Activated CD8-positive, alpha-beta memory T cell treated with anti-CD3 and anti-CD28 coated beads for 4 hours (primary cell): ENCODE data around the gene RYR3.

ENCODE experiments used
- DNase-seq, 2 donors: peaks; one replicate each; pipeline ENCODE4 v3.0.0-alpha.2; 2020; ENCODE audit warnings: low read depth in 2 of 2

Gene RYR3

DNA sequence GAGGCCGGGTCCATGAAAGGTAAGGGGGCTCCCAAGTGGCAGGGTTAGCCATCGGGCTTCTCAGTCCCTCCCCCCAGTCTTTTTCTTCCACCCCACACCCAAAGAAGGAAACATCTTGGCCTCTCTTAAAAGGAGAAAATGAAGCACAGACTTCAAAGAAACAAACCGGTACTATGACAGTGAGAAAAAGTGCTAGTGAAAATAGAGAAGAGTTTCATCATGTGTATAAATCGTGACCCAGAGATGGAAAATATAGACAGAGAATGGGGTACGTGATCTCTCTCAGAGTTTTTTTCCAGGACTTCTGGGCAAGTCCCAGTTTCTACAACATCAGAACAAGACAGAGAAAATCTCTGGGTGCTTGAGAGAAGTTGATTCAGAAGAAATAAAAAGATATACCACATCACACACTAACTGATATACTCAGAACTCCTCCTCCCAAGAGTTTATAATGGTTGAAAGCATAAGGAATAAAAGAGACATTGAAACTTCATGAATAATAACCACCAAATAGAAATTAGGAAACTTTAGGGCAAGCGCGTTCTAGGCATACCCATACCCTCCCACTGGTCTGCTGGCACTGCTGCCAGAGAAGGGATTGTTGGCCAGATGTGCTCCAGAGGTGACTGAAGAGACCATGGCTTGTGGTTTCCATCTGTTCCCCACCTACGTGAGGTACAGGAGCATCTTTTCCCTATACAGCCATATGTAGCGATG is 338.6 kb downstream of the RYR3 start:
- DNase-seq: no peak

DNA sequence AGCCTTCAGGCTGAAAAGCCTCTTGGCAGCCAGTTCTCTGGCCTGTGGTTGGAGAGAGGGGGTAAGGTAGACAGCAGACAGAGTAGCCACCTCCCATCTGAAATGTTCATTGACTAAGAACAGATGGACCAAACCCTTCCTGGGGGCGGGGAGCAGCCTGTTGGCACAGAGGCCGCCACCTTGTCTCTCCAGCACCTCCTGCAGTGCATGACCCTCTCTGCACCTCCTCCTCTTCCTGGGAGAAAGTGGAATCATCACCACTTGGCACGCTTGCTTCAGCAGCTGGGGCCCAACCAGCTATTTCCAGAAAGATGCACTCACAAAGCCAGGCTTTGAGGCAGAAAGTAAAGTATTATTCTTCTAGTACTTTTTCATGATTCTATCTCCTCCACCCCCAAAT is 344.1 kb downstream of the RYR3 start:
- DNase-seq: no peak

- no peak for DNase-seq
Measured at GRCh38 chr15:33655488-33655887, 344.7 kb downstream of the RYR3 start.

DNA sequence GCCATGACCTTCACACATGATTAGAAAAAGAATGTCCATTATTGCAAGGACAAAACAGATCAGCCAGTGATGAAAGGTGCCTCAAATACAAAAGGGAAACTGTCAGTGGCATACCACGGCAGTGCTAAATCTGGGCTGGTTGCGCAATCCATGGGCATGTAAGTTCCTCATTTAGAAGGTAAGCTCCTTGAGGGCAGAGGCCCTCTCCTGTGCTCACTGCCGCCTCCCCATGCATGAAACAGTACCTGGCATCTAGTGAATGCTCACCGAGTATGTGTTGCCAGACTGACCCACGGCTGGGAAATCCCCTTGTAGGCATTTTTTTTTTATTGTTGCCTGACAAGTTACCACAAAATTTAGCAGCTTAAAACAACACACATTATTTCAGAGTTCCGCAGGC is 345.4 kb downstream of the RYR3 start:
- no peak for DNase-seq

- DNase-seq: no peak
Measured at GRCh38 chr15:33660151-33660550, 349.4 kb downstream of the RYR3 start.

DNA sequence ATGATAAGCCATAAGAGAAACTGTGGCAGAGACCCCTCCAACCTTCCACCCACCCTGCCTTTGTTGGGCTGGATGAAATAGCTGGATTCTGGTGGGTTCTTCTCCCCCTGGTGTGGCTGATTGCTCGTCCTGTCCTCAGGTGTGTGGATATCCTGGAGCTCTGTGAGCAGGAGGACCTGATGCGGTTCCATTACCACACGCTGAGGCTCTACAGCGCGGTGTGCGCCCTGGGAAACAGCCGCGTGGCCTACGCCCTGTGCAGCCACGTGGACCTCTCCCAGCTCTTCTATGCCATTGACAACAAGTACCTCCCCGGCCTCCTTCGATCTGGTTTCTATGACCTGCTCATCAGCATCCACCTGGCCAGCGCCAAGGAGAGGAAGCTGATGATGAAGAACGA is 351.2 kb downstream of the RYR3 start:
- DNase-seq: no peak

GRCh38 chr15:33664947-33665346 is 354.2 kb downstream of the RYR3 start:
- DNase-seq: no peak

- DNase-seq: no peak
Measured at GRCh38 chr15:33670567-33670966, 359.8 kb downstream of the RYR3 start.

GRCh38 chr15:33671456-33671855 is 360.7 kb downstream of the RYR3 start:
- no peak for DNase-seq

DNA sequence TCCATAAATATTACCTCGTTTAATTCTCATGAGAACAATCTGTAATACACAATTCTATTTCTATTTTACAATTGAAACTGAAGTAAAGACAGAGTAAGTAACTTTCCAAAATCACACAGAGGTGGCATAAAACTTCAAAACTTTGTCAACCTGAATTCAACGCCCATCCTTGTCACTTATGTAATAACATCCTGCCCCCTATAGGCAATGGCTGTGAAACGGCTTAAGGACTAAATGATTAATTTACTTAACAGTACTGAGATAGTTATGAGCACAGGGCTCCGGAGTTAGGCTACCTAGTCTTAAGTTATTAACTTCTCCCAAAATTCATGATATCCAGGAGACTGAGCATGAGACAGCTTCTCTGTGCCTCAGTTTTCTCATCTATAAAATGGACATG is 364.5 kb downstream of the RYR3 start:
- DNase-seq: no peak

DNA sequence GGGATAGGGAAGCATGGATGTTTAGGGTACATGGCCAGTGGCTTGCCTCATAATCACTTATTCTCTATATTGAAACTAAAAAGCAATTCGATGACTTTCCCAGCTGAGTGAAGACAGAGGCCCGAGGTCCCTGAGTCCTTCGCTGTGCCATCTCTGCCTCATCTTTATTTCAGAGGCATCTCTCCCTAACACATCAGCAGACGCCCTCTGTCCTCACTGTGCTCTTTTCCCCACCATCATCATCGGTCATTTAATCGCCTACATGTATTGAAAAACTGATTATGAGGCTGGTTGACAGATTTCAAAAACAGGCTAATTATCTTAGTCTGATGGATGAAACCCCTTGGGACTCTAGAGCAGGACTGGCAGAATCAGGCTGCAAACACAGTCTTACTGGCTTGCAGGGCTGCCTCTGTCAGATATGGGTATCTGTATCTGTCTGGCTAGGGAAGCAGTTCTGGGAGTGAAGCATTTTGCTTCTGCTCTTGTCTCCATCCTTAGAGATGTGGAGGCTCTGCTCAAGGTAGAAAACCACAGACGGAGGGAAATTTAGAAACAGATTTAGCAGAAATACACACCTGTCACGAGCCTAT is 366.6 kb downstream of the RYR3 start:
- no peak for DNase-seq

GRCh38 chr15:33678176-33678575 is 367.4 kb downstream of the RYR3 start:
- DNase-seq: no peak

DNA sequence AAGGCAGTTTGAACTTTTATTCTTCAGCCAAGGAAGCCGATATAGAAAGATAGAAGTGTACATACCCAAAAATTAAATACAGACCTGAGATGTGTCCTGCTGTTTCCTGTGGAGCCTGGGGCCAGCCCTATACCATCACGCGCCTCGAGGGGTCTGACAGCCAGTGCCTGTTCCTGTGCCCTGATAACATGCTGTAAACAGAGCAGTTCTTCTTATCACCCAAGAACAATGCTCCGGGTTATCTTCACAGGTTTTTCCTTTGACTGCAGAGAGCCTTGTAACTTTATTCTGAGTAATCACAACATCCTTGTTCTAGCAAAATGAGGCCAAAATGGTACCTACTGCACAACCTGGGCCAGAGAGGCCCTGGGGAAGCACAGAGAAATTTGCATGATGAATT is 367.8 kb downstream of the RYR3 start:
- DNase-seq: no peak

DNA sequence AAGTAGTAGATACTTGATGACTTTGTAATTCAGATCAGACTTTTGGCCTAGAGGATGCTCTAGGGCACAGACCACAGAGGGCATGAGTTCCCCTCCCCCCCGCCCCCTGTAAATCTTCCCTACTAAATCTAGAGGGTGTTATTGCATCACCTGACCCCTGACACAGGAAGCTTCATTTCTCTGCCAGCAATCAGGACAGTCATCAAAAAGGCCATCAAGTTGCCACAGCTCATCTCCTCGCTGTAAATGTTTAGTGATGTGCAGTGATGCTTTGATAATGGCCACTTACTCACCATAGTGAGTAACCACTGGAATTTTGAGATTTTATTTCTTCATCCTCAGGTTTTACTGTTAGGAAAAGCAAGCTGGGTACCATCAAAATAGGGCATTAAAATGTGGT is 368.3 kb downstream of the RYR3 start:
- DNase-seq: no peak

DNA sequence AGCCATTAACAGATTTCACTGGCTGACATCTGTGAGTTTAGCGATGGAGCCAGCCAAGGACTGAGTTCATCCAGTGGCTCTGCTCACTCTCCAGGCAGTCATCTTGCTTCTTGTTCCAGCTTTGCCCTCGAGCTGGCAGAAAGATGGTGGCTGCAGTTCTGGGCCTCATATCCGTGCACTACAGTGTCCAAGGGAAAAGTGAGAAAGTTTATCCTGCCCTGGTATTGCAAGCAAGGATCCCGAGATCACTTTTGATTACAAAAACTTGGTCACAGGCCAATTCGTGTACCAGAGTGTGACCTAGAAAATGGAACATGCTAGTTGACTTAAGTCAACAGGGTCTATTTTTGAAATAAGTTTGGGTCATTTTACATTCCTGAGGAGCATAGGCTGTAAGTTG is 369.6 kb downstream of the RYR3 start:
- no peak for DNase-seq

- no peak for DNase-seq
Measured at GRCh38 chr15:33693166-33693800, 382.5 kb downstream of the RYR3 start.

DNA sequence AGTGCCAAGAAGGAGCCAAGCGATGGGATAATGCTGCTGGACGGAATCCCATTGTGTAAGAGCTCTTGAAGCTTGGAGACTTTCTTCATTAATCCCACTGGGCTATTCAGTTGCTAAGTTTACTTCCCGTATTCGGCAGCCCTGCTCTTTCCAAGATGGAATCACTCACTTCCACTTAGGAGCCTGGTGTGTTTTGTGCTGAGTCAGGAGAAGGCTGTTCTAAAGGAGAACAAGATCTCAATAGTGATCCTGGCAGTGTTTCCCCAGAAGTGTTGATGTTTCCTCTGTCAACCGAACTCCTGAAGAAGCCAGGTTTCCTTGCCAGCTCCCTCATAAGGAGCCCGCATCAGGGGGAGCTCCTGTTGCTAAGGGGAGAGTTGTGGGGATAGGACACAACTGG is 387.4 kb downstream of the RYR3 start:
- no peak for DNase-seq

- DNase-seq: no peak
Measured at GRCh38 chr15:33699145-33699544, 388.4 kb downstream of the RYR3 start.

- no peak for DNase-seq
Measured at GRCh38 chr15:33699691-33700447, 389.1 kb downstream of the RYR3 start.

DNA sequence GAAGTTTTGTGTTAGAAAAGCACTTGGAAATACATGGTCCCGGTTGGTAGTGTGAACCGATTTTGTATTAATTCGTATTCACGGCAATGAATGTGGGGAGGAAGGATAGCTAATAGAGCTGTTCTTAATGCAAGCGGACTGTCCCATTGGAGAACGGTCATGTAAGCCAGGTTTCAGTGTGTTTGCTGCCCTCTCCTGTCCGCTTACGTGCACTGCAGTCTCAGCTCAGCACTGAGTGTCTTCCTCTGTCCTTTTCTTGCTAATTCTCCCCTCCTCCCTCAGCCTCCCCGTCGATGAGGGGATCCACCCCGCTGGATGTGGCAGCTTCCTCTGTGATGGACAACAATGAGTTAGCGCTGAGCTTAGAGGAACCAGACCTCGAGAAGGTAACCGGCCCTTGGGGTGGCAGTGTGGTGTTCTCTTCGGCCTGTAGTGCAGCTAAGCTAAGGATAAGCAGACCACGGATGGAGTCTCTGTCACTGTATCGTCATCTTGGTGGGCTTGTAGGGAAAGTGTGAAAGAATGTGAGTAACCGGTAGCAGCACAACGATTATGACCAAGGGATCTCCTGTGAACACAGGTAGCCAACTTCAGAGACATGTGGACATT is 390.0 kb downstream of the RYR3 start:
- peak; percentile 13 to 24 for DNase-seq

- DNase-seq: no peak
Measured at GRCh38 chr15:33701304-33701696, 390.5 kb downstream of the RYR3 start.

GRCh38 chr15:33706173-33706572 is 395.4 kb downstream of the RYR3 start:
- no peak for DNase-seq
